LNCaP clone FGC (cell line): Measurements from ENCODE around the gene RAB19.

Experiments
- DNase-seq: peaks from one replicate; pipeline ENCODE4 v3.0.0-alpha.2; 2011; ENCODE audit warnings: low read depth
- H3K4me3 ChIP-seq: 2 replicates; pipeline ENCODE4 v1.5.1; 2011; ENCODE audit warnings: mild to moderate bottlenecking, low read depth, low read length, control low read depth
- TF ChIP-seq, protein P1 (sequence below): IDR thresholded peaks from 2 replicates; pipeline ENCODE4 v1.5.1; 2012; ENCODE audit warnings: mild to moderate bottlenecking; ENCODE audit not compliant: control insufficient read depth, insufficient read depth; ENCODE audit errors: extremely low read depth

Gene RAB19

DNA sequence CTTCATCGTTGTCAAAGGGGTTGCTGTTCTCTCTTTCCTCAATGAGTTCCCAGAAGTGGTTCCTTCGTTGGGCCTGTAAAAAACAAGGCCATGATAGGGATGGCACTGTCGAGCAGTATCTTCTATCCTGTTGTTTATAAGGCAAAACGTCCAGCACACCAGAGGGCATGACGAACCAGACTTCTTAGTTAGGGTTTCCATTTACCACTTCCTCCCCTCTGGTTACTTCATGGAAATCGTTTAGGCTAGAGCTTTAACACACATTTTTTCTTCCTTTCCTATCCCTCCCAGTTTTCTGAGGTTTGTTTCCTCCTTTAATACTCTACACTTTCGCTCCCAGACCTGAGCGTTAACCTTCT, 50.8 kb downstream of the RAB19 start:
- DNase-seq, result no peak
- TF ChIP-seq, protein P1, sequence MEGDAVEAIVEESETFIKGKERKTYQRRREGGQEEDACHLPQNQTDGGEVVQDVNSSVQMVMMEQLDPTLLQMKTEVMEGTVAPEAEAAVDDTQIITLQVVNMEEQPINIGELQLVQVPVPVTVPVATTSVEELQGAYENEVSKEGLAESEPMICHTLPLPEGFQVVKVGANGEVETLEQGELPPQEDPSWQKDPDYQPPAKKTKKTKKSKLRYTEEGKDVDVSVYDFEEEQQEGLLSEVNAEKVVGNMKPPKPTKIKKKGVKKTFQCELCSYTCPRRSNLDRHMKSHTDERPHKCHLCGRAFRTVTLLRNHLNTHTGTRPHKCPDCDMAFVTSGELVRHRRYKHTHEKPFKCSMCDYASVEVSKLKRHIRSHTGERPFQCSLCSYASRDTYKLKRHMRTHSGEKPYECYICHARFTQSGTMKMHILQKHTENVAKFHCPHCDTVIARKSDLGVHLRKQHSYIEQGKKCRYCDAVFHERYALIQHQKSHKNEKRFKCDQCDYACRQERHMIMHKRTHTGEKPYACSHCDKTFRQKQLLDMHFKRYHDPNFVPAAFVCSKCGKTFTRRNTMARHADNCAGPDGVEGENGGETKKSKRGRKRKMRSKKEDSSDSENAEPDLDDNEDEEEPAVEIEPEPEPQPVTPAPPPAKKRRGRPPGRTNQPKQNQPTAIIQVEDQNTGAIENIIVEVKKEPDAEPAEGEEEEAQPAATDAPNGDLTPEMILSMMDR, result no peak
- H3K4me3 ChIP-seq, result no peak overlapping the region

- TF ChIP-seq, protein P1, result no peak
- no peak for DNase-seq
- H3K4me3 ChIP-seq, result no peak overlapping the region
Measured at GRCh38 chr7:140455743-140456142, 51.9 kb downstream of the RAB19 start.

- TF ChIP-seq, protein P1, result no peak
- no peak overlapping the region for H3K4me3 ChIP-seq
Measured at GRCh38 chr7:140456551-140457051, 52.7 kb downstream of the RAB19 start.

DNA sequence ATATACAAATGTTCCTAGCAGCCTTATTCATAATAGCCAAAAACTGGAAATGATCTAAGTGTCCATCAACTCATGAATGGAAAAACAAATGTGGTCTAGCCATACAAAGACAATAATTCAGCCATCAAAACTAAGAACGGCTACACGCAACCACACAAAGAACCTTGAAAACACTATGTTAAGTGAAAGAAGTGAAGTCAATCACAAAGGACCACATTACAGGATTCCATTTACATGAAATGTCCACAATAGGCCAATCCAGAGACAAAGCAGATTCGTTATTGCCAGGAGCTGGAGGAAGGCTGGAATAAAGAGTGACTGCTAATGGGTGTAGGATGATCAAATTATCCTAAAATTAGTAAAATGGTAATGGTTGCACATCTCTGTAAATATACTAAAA, 54.3 kb downstream of the RAB19 start:
- no peak overlapping the region for H3K4me3 ChIP-seq
- no peak for DNase-seq
- TF ChIP-seq, protein P1, result no peak

More at GRCh38 chr7:140456551-140457051, 52.7 kb downstream of the RAB19 start:
- DNase-seq, result no peak

DNA sequence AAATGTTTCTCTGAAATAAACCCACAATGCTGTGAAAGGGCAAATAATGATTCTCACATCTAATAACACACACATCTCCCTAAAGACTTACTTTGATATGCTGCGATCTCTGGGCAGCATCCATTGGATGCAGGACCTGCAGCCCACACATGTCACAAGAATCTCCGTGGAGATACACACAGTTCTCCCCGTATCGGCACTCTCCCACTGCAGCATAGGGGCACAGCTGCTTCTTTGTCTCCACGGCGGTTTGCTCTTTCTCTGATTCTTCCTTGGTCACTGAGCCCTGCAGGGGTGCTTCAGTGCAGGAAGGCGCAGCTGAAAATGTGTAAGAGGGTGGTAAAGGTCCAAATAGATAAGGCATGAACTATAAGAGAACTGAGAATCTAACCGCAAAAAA, 55.1 kb downstream of the RAB19 start:
- H3K4me3 ChIP-seq, result no peak overlapping the region
- no peak for DNase-seq
- TF ChIP-seq, protein P1, result no peak

GRCh38 chr7:140463111-140463510, 59.3 kb downstream of the RAB19 start:
- TF ChIP-seq, protein P1, result no peak
- DNase-seq, result no peak
- H3K4me3 ChIP-seq, result no peak overlapping the region

- no peak for DNase-seq
- peak overlapping the region; percentile 5; the same call in 1 of the 2 replicates for H3K4me3 ChIP-seq
- TF ChIP-seq, protein P1, result peak; percentile 60
Measured at GRCh38 chr7:140475747-140476333, 72.0 kb downstream of the RAB19 start.
